MM.1S (cell line): ENCODE results near the gene CCSER2.

ENCODE experiments used
- DNase-seq: peaks from one replicate; pipeline ENCODE4 v3.0.0-alpha.2; 2015
- H2AFZ ChIP-seq: fragments of 300-600 bp; sonication (generic); 2 replicates; pipeline ENCODE4 v1.6.0; 2016; ENCODE audit warnings: antibody characterized with exemption, low read length
- H3F3A ChIP-seq: fragments of 300-600 bp; sonication (generic); 2 replicates; pipeline ENCODE4 v1.6.1; 2016; ENCODE audit warnings: mild to moderate bottlenecking, antibody characterized with exemption, low read length, moderate library complexity, mixed read lengths; ENCODE audit not compliant: insufficient read depth
- H3K27ac ChIP-seq: fragments of 300-600 bp; sonication (generic); 2 replicates; pipeline ENCODE4 v1.5.1; 2016; ENCODE audit warnings: mild to moderate bottlenecking, low read length
- H3K27me3 ChIP-seq: fragments of 300-600 bp; sonication (generic); replicated peaks from 2 replicates; pipeline ENCODE4 v1.6.0; 2016; ENCODE audit warnings: low read length; ENCODE audit not compliant: insufficient read depth
- H3K36me3 ChIP-seq: fragments of 300-600 bp; sonication (generic); replicated peaks from 2 replicates; pipeline ENCODE4 v1.6.1; 2016; ENCODE audit warnings: mild to moderate bottlenecking, low read length, mixed read lengths; ENCODE audit not compliant: insufficient read depth
- H3K4me1 ChIP-seq: fragments of 300-600 bp; sonication (generic); 2 replicates; pipeline ENCODE4 v1.6.1; 2016; ENCODE audit warnings: low read length, mixed read lengths
- H3K4me2 ChIP-seq: fragments of 300-600 bp; sonication (generic); 2 replicates; pipeline ENCODE4 v1.6.0; 2016; ENCODE audit warnings: low read depth, low read length
- H3K4me3 ChIP-seq: fragments of 300-600 bp; sonication (generic); 2 replicates; pipeline ENCODE4 v1.5.1; 2016; ENCODE audit warnings: low read length, mixed read lengths
- H3K79me2 ChIP-seq: fragments of 300-600 bp; sonication (generic); 2 replicates; pipeline ENCODE4 v1.6.1; 2016; ENCODE audit warnings: mixed run types, low read length, mixed read lengths
- H3K9ac ChIP-seq: fragments of 300-600 bp; sonication (generic); 2 replicates; pipeline ENCODE4 v1.6.1; 2016; ENCODE audit warnings: low read length, mixed read lengths
- H3K9me2 ChIP-seq: fragments of 300-600 bp; sonication (generic); replicated peaks from 2 replicates; pipeline ENCODE4 v1.6.1; 2016; ENCODE audit warnings: mild to moderate bottlenecking, low read length, mixed read lengths; ENCODE audit not compliant: insufficient read depth
- H3K9me3 ChIP-seq: fragments of 300-600 bp; sonication (generic); replicated peaks from 2 replicates; pipeline ENCODE4 v1.6.1; 2016; ENCODE audit warnings: mild to moderate bottlenecking, low read length, mixed read lengths; ENCODE audit not compliant: insufficient read depth
- H4K20me1 ChIP-seq: fragments of 300-600 bp; sonication (generic); 2 replicates; pipeline ENCODE4 v1.6.1; 2016; ENCODE audit warnings: mild to moderate bottlenecking, low read length, moderate library complexity, mixed read lengths; ENCODE audit not compliant: insufficient read depth
- CTCF ChIP-seq: fragments of 300-600 bp; sonication (generic); IDR thresholded peaks from 2 replicates; pipeline ENCODE4 v1.5.1; 2016; ENCODE audit warnings: antibody characterized with exemption, low read length, mixed read lengths
- EZH2 ChIP-seq: fragments of 300-600 bp; sonication (generic); optimal IDR thresholded peaks from 2 replicates; pipeline ENCODE3; 2017; ENCODE audit warnings: low read depth, mild to moderate bottlenecking, antibody characterized with exemption, low read length, mixed read lengths
- EZH2phosphoT487 ChIP-seq: fragments of 300-600 bp; sonication (generic); IDR thresholded peaks from 2 replicates; pipeline ENCODE4 v1.6.1; 2018; ENCODE audit warnings: antibody characterized with exemption, low read length

CCSER2 gene

GRCh38 chr10:84546609-84547008 lies 218.2 kb downstream of the CCSER2 start:
- Histone ChIP-seq H3F3A (no peaks in the 10 kb centered on the region), H3K27me3 (no peaks in the 10 kb centered on the region), H3K9ac (no peak overlapping the region), H3K9me3 (no peaks in the 10 kb centered on the region), H3K4me1 (no peaks in the 10 kb centered on the region), H2AFZ (no peak overlapping the region), H3K4me3 (no peak overlapping the region), H3K9me2 (no peaks in the 10 kb centered on the region), H3K27ac (no peak overlapping the region), H4K20me1 (no peaks in the 10 kb centered on the region), H3K4me2 (no peak overlapping the region), H3K36me3 (no peaks in the 10 kb centered on the region), H3K79me2 (no peaks in the 10 kb centered on the region)
- TF ChIP-seq EZH2phosphoT487, result no peak
- TF ChIP-seq CTCF, result no peak
- no peak for TF ChIP-seq EZH2
- DNase-seq, result no peak

GRCh38 chr10:84547616-84548015 lies 219.2 kb downstream of the CCSER2 start:
- H3K4me1 ChIP-seq, result no peaks in the 10 kb centered on the region
- no peak for DNase-seq
- H3K36me3 ChIP-seq, result no peaks in the 10 kb centered on the region

GRCh38 chr10:84548869-84549268 lies 220.5 kb downstream of the CCSER2 start:
- Histone ChIP-seq H3K9ac (no peak overlapping the region), H3K9me2 (no peaks in the 10 kb centered on the region), H4K20me1 (no peaks in the 10 kb centered on the region), H3K4me2 (no peak overlapping the region), H3K36me3 (no peaks in the 10 kb centered on the region), H3K27ac (no peak overlapping the region), H3K9me3 (no peaks in the 10 kb centered on the region), H3K4me1 (no peaks in the 10 kb centered on the region), H3K27me3 (no peaks in the 10 kb centered on the region), H2AFZ (no peak overlapping the region), H3K79me2 (no peaks in the 10 kb centered on the region), H3K4me3 (no peak overlapping the region), H3F3A (no peaks in the 10 kb centered on the region)
- TF ChIP-seq EZH2, result no peak
- TF ChIP-seq CTCF, result peak; percentile 14
- DNase-seq, result no peak

More at GRCh38 chr10:84547616-84548015, 219.2 kb downstream of the CCSER2 start:
- TF ChIP-seq EZH2 (no peak), EZH2phosphoT487 (no peak), CTCF (no peak)
- no peak overlapping the region for H3K4me2 ChIP-seq
- H2AFZ ChIP-seq, result no peak overlapping the region
- no peak overlapping the region for H3K4me3 ChIP-seq
- H3K27ac ChIP-seq, result no peak overlapping the region
- H3K9me2 ChIP-seq, result no peaks in the 10 kb centered on the region
- no peaks in the 10 kb centered on the region for H3F3A ChIP-seq
- H3K27me3 ChIP-seq, result no peaks in the 10 kb centered on the region
- H3K9me3 ChIP-seq, result no peaks in the 10 kb centered on the region
- H3K9ac ChIP-seq, result no peak overlapping the region
- H3K79me2 ChIP-seq, result no peaks in the 10 kb centered on the region
- H4K20me1 ChIP-seq, result no peaks in the 10 kb centered on the region
